Retinal pigment epithelial cell (primary cell): Measurements from ENCODE around the gene ARL5C.

Experiments used
- DNase-seq: peaks from one replicate; pipeline ENCODE4 v3.0.0-alpha.2; 2010; ENCODE audit warnings: low read depth
- H3K4me3 ChIP-seq: 2 replicates; pipeline ENCODE4 v1.5.1; 2011; ENCODE audit warnings: mild to moderate bottlenecking, low read length, control low read depth, moderate library complexity
- TF ChIP-seq, protein P1 (sequence below): conservative IDR thresholded peaks from 2 replicates; pipeline ENCODE4 v1.5.1; 2011; ENCODE audit warnings: low read depth, low read length, control low read depth, inconsistent platforms

The ARL5C gene

GRCh38 chr17:39165841-39166349 is at the start of gene ARL5C:
Gene ARL5C, minus strand, starts transcription at chr17:39166161. Its CDS starts 401 bp downstream, at chr17:39165760.
- DNase-seq = no peak
- TF ChIP-seq, protein P1, sequence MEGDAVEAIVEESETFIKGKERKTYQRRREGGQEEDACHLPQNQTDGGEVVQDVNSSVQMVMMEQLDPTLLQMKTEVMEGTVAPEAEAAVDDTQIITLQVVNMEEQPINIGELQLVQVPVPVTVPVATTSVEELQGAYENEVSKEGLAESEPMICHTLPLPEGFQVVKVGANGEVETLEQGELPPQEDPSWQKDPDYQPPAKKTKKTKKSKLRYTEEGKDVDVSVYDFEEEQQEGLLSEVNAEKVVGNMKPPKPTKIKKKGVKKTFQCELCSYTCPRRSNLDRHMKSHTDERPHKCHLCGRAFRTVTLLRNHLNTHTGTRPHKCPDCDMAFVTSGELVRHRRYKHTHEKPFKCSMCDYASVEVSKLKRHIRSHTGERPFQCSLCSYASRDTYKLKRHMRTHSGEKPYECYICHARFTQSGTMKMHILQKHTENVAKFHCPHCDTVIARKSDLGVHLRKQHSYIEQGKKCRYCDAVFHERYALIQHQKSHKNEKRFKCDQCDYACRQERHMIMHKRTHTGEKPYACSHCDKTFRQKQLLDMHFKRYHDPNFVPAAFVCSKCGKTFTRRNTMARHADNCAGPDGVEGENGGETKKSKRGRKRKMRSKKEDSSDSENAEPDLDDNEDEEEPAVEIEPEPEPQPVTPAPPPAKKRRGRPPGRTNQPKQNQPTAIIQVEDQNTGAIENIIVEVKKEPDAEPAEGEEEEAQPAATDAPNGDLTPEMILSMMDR = no peak
- H3K4me3 ChIP-seq = peak within 1 kb of the TSS; percentile 54

DNA sequence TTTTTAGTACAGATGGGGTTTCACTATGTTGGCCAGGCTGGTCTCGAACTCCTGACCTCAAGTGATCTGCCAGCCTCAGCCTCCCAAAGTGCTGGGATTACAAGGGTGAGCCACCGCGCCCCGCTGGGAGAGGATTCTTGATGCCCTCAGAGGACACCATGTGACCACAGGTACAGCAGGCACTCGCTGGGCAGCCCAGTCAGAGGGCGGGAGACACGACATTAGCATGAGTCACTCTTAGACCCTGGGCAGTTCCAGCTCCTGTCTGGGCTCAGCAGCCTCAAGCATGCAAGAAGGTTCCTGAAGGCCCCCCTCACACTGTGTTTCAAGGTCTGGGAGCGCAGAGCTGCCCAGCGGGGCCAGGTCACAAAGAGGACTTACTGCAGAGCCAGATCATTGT is 47.9 kb upstream of the ARL5C start:
- TF ChIP-seq, protein P1 = no peak
- H3K4me3 ChIP-seq = no peak overlapping the region
- DNase-seq = peak; percentile 54

- DNase-seq = no peak
- no peak overlapping the region for H3K4me3 ChIP-seq
- TF ChIP-seq, protein P1 = no peak
These were observed 47.0 kb upstream of the ARL5C start for GRCh38 chr17:39212841-39213480.

DNA sequence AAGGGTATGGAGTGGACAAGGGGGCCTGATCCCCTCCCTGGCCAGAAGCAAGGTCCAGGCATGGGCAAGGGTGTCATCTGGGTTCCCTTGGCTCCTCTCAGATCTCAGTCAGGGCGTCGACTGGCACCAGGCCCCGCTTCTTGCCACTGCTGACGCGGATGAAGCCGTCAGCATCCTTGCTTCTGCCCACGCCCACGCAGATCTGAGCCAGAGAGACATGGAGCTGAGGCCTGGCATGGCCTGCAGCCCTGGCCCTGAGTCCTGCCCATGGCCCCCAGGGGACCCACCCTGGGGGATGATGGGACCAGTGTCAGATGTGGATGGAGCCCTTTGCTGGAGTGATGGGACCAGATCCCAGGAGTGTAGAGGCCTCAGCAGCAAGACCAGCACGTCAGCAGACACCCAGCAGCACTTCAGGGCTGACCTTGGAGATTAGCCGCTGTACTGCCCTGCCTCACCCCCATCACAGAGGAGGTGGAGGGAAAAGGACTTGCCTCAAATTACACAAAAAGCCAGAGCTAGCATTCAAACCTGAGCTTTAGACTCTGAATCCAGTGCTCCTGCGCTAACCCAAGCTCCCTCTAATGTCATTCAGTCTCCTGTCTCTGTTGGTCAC is 46.3 kb upstream of the ARL5C start:
- DNase-seq = no peak
- H3K4me3 ChIP-seq = no peak overlapping the region
- TF ChIP-seq, protein P1 = no peak

DNA sequence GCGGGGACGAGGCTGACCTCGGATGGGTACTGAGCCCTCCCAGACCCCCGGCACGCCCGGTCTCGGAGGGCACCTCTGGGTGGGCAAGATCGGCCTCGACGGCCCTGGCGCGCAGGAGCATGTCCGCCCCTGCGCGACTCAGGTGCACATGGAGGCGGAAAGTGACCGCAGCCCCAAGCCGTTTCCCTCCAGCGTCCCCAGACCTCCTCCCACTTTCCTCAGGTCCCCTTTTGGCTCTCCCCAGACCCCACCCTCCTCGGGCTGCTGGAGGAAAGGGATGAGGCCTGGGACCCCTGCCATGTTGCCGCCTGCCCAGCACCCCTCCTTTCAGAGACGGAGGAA is 44.1 kb upstream of the ARL5C start:
- DNase-seq = no peak
- TF ChIP-seq, protein P1 = no peak
- peak overlapping the region; percentile 23 for H3K4me3 ChIP-seq

DNA sequence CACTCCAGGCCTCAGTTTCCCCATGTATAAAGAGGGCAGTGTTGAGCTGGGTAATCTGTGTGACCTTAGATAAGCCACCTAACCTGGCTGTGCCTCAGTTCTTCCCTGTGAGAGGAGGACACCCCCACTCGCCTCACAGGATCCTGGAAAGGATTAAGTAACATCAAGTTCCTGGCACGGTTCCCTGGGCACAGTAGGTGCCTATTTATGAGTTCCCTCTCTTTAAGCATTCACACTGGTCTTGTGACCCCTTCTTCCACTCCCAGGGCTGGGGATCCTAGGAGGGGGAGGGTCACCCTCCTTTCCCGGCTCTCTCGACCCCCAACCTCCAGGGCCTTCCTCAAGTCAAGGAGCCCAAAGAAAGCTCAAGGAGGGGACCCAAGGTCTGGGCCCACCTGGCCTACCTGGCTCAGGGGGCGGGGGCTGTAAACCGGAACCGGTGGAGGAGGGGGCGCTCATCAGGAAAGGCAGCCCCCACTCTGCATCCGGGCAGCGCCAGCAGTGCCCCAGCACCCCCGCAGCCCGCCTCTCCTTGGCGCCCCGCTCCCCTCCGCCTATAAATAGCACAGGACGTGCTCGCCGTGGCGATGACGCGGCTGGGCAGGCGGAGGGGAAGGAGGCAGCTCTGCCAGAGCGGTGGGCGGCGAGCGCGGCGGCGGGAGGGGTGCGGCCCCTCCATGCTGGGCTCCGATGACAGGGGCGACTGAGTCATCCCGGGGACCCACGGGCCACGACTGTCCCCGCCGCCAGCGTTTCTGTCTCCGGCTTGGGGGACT is 43.5 kb upstream of the ARL5C start:
- DNase-seq = no peak
- TF ChIP-seq, protein P1 = no peak
- peak overlapping the region; percentile 41 for H3K4me3 ChIP-seq
